Keratinocyte (primary cell): ENCODE data around the gene BTBD16. TPM values are rescaled to one million over a fixed set of nuclear protein-coding genes. Genes with fewer than 3 reads are reported as not detected.

Experiments used
- DNase-seq: peaks from one replicate; pipeline ENCODE4 v3.0.0-alpha.2; 2011; ENCODE audit warnings: low read depth, missing footprints, low spot score
- FAIRE-seq: peaks from 2 replicates; lab custom pipeline; 2011; peaks lifted over from hg19 to GRCh38; lab: Jason Lieb, UNC
- H2AFZ ChIP-seq: 2 replicates; pipeline ENCODE4 v1.6.0; 2012; ENCODE audit warnings: low read length, control low read depth, inconsistent platforms; ENCODE audit not compliant: control insufficient read depth
- H3K27ac ChIP-seq: 2 replicates; pipeline ENCODE4 v1.5.1; 2011; ENCODE audit warnings: low read length; ENCODE audit not compliant: control insufficient read depth, insufficient read depth
- H3K27me3 ChIP-seq: 3 replicates; pipeline ENCODE4 v1.6.0; 2011; ENCODE audit warnings: low read length; ENCODE audit not compliant: control insufficient read depth, insufficient read depth; ENCODE audit errors: extremely low read depth
- H3K36me3 ChIP-seq, 2 experiments: 2 replicates in 1 of 2; 3 replicates in 1 of 2; pipeline ENCODE4 v1.5.1; 2011; ENCODE audit warnings: low read length in 2 of 2, mild to moderate bottlenecking in 1 of 2; ENCODE audit not compliant: control insufficient read depth in 2 of 2, insufficient read depth in 2 of 2; ENCODE audit errors: extremely low read depth in 1 of 2
- H3K4me1 ChIP-seq: 3 replicates; pipeline ENCODE4 v1.5.1; 2011; ENCODE audit warnings: low read length; ENCODE audit not compliant: control insufficient read depth, insufficient read depth; ENCODE audit errors: extremely low read depth
- H3K4me2 ChIP-seq: 3 replicates; pipeline ENCODE4 v1.6.0; 2011; ENCODE audit warnings: low read depth, low read length; ENCODE audit not compliant: control insufficient read depth, insufficient read depth; ENCODE audit errors: extremely low read depth
- H3K4me3 ChIP-seq, 3 experiments: fragments of 200-600 bp in 1 of 3; sonication (generic) in 1 of 3; 2 replicates in 2 of 3; 3 replicates in 1 of 3; pipeline ENCODE4 v1.5.1; 2011 to 2016; ENCODE audit warnings: low read length in 3 of 3, mild to moderate bottlenecking in 3 of 3, control low read depth in 2 of 3, inconsistent platforms in 1 of 3, low read depth in 1 of 3, mixed read lengths in 1 of 3, mixed run types in 1 of 3, moderate library complexity in 1 of 3; ENCODE audit not compliant: control insufficient read depth in 2 of 3, insufficient read depth in 2 of 3; ENCODE audit errors: extremely low read depth in 1 of 3
- H3K79me2 ChIP-seq: 2 replicates; pipeline ENCODE4 v1.6.0; 2012; ENCODE audit warnings: low read length; ENCODE audit not compliant: control insufficient read depth, insufficient read depth
- H3K9ac ChIP-seq: 3 replicates; pipeline ENCODE4 v1.6.0; 2011; ENCODE audit warnings: low read length; ENCODE audit not compliant: control insufficient read depth, insufficient read depth; ENCODE audit errors: extremely low read depth
- H3K9me1 ChIP-seq: 3 replicates; pipeline ENCODE4 v1.6.0; 2011; ENCODE audit warnings: low read length; ENCODE audit not compliant: control insufficient read depth, insufficient read depth; ENCODE audit errors: extremely low read depth
- H3K9me3 ChIP-seq: 2 replicates; pipeline ENCODE4 v1.5.1; 2012; ENCODE audit warnings: low read depth, low read length; ENCODE audit not compliant: control insufficient read depth
- H4K20me1 ChIP-seq: 3 replicates; pipeline ENCODE4 v1.6.0; 2011; ENCODE audit warnings: low read length; ENCODE audit not compliant: control insufficient read depth, insufficient read depth; ENCODE audit errors: extremely low read depth
- EZH2 ChIP-seq: IDR thresholded peaks from one replicate; pipeline ENCODE4 v1.6.1; 2012; ENCODE audit warnings: inconsistent platforms, mild to moderate bottlenecking, low read length, moderate library complexity
- dilution Hi-C: fragments of 300-500 bp; cut with MboI; formaldehyde crosslinking; loops from one replicate; pipeline ENCODE4 v1.7.0; 2020; ENCODE audit warnings: low sequenced_read_pairs; ENCODE audit not compliant: extremely low pct_ligation_motif_present
- polyA plus RNA-seq, 5 experiments: library from polyadenylated mRNA; depleted of rRNA in 3 of 5; stranded (reverse) in 3 of 5; stranded (forward) in 1 of 5; unstranded in 1 of 5; fragments of >200 nt; gene quantifications; 1 replicate in 1 of 5; 2 replicates in 3 of 5; 3 replicates in 1 of 5; pipeline versions ENCODE4 v1.2.1 to v1.2.3, GENCODE V29; 2011 to 2012; ENCODE audit warnings: missing spikeins in 2 of 5, low read depth in 1 of 5, low replicate concordance in 1 of 5
- TF ChIP-seq, protein P1 (sequence below), 3 experiments: IDR thresholded peaks in 1 of 3; conservative IDR thresholded peaks in 1 of 3; optimal IDR thresholded peaks in 1 of 3; 2 replicates in 2 of 3; 3 replicates in 1 of 3; pipeline versions ENCODE3 to v1.5.1; 2011; ENCODE audit warnings: low read length in 3 of 3, mild to moderate bottlenecking in 3 of 3, moderate library complexity in 2 of 3, control low read depth in 1 of 3, inconsistent platforms in 1 of 3; ENCODE audit not compliant: insufficient read depth in 2 of 3; ENCODE audit errors: extremely low read depth in 1 of 3

BTBD16 gene
- polyA plus RNA-seq, 1 donor (not counting 4 experiments of a cell fraction or from before 2014, with no cell fraction given): 4.9 TPM

DNA sequence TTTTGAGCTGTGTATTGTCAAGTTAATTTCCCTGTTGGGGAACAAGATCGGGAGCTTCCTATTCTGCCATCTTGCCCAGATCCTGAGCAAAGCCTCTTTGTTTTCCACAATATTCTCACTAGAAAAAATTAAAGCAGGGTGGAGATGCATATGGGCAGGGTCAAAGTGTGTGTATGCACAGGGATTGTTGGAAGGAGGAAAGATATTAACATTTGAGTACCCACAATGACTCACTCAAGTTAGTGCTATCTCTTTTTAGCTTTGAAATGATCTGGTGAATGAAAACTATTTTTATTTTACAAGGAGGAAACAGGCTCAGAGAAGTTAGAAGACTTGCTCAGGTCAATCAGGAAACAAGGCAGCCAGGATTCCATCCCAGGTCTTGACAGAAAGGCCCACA is 6.7 kb upstream of the BTBD16 start:
- Histone ChIP-seq H3K9me3 (no peaks in the 10 kb centered on the region), H3K4me2 (no peak overlapping the region), H2AFZ (no peak overlapping the region), H3K27me3 (no peaks in the 10 kb centered on the region), H4K20me1 (no peaks in the 10 kb centered on the region), H3K27ac (no peak overlapping the region), H3K36me3 (no peaks in the 10 kb centered on the region), H3K4me1 (peaks cover 7% of the 10 kb centered on the region), H3K9ac (no peak overlapping the region), H3K9me1 (no peaks in the 10 kb centered on the region), H3K79me2 (no peaks in the 10 kb centered on the region), H3K4me3 (no peak overlapping the region)
- dilution Hi-C loops: no loop called here
- FAIRE-seq (no peak), DNase-seq (no peak)
- TF ChIP-seq EZH2: no peak
- TF ChIP-seq, protein P1, sequence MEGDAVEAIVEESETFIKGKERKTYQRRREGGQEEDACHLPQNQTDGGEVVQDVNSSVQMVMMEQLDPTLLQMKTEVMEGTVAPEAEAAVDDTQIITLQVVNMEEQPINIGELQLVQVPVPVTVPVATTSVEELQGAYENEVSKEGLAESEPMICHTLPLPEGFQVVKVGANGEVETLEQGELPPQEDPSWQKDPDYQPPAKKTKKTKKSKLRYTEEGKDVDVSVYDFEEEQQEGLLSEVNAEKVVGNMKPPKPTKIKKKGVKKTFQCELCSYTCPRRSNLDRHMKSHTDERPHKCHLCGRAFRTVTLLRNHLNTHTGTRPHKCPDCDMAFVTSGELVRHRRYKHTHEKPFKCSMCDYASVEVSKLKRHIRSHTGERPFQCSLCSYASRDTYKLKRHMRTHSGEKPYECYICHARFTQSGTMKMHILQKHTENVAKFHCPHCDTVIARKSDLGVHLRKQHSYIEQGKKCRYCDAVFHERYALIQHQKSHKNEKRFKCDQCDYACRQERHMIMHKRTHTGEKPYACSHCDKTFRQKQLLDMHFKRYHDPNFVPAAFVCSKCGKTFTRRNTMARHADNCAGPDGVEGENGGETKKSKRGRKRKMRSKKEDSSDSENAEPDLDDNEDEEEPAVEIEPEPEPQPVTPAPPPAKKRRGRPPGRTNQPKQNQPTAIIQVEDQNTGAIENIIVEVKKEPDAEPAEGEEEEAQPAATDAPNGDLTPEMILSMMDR (optimal IDR thresholded peaks at IDR 0.05 in 1 of 3, IDR thresholded peaks at IDR 0.05 in 1 of 3, conservative IDR thresholded peaks at IDR 0.05 in 1 of 3; ENCODE audit: extremely low read depth in 1 of 3, insufficient read depth in 2 of 3, low read length in 3 of 3): no peak

DNA sequence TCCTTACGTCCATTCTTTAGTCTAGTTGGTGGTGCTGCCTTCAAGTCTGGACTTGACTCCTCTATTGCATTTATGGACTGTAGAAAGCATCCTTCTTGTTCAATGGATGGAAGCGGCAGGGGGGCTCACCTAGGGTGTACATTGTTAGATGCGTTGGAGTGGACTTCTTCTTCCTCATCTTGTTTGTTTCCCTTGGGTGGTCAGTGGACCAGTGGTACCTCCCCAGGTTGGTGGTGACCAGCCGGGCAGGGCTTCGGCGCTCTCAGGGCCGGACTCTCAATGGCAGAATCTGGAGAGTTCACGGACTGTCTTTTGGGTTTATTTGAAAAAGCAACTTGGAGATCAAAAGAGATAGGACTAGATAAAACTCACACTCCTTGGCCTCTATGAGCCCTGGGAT is 6.2 kb upstream of the BTBD16 start:
- Histone ChIP-seq H3K4me3 (no peak overlapping the region), H3K27me3 (no peaks in the 10 kb centered on the region), H3K36me3 (no peaks in the 10 kb centered on the region), H3K4me1 (peaks cover 7% of the 10 kb centered on the region), H3K9ac (no peak overlapping the region), H3K4me2 (no peak overlapping the region), H2AFZ (no peak overlapping the region), H3K27ac (no peak overlapping the region), H3K9me1 (no peaks in the 10 kb centered on the region), H3K79me2 (no peaks in the 10 kb centered on the region), H3K9me3 (no peaks in the 10 kb centered on the region), H4K20me1 (no peaks in the 10 kb centered on the region)
- dilution Hi-C loops: no loop called here
- DNase-seq (no peak), FAIRE-seq (no peak)
- TF ChIP-seq EZH2: no peak
- TF ChIP-seq, protein P1 (optimal IDR thresholded peaks at IDR 0.05 in 1 of 3, IDR thresholded peaks at IDR 0.05 in 1 of 3, conservative IDR thresholded peaks at IDR 0.05 in 1 of 3; ENCODE audit: extremely low read depth in 1 of 3, insufficient read depth in 2 of 3, low read length in 3 of 3): no peak
